ENCODE data around the gene KCNMB2.

DNA sequence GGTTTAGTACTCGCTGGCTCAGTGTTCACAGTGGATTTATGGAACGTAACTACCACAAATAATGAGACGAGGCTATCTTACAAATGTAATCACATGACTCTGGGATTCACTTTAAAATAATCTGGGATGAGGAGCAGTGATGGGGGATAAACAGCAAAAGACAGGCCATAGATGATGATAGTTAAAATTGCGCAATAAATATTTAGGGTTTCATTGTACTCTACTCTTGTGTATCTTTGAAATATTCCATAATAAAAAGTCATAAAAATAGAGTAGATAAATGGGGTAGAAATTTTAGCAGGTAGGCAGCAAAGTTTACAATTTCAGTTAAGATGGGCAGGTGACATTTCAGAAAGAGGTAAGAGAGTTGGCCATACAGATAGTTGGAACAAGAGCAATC is 196.6 kb downstream of the KCNMB2 start:
- TF ChIP-seq, protein P1, sequence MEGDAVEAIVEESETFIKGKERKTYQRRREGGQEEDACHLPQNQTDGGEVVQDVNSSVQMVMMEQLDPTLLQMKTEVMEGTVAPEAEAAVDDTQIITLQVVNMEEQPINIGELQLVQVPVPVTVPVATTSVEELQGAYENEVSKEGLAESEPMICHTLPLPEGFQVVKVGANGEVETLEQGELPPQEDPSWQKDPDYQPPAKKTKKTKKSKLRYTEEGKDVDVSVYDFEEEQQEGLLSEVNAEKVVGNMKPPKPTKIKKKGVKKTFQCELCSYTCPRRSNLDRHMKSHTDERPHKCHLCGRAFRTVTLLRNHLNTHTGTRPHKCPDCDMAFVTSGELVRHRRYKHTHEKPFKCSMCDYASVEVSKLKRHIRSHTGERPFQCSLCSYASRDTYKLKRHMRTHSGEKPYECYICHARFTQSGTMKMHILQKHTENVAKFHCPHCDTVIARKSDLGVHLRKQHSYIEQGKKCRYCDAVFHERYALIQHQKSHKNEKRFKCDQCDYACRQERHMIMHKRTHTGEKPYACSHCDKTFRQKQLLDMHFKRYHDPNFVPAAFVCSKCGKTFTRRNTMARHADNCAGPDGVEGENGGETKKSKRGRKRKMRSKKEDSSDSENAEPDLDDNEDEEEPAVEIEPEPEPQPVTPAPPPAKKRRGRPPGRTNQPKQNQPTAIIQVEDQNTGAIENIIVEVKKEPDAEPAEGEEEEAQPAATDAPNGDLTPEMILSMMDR (IDR thresholded peaks at IDR 0.05): no peak
- TF ChIP-seq ZFX (IDR thresholded peaks at IDR 0.05; ENCODE audit: borderline replicate concordance): no peak

Measured in 22Rv1 (cell line).